Measurements from ENCODE around the gene NTN1.

The NTN1 gene

DNA sequence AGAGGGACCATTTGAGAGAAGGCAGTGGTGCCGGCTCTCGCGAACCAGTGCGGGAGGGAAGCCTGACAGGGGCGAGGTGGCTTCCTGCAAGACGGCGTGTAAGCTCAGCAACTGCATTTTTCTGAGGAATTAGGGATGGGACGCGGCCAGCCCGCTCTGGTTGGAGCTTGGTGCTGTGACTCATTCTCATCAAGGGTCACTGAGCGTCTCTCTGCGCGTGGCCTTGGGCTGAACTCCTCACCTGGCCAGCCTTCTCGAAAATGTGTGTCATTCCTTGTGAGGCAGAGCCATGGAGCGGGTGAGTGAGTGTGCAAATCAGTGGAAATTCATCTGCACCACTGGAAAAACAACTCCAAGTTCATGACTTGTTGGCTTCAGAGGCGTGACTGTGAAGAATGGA, 52.8 kb downstream of the NTN1 start:
- no peak for TF ChIP-seq ZFX (IDR thresholded peaks at IDR 0.05)
- TF ChIP-seq, protein P1, sequence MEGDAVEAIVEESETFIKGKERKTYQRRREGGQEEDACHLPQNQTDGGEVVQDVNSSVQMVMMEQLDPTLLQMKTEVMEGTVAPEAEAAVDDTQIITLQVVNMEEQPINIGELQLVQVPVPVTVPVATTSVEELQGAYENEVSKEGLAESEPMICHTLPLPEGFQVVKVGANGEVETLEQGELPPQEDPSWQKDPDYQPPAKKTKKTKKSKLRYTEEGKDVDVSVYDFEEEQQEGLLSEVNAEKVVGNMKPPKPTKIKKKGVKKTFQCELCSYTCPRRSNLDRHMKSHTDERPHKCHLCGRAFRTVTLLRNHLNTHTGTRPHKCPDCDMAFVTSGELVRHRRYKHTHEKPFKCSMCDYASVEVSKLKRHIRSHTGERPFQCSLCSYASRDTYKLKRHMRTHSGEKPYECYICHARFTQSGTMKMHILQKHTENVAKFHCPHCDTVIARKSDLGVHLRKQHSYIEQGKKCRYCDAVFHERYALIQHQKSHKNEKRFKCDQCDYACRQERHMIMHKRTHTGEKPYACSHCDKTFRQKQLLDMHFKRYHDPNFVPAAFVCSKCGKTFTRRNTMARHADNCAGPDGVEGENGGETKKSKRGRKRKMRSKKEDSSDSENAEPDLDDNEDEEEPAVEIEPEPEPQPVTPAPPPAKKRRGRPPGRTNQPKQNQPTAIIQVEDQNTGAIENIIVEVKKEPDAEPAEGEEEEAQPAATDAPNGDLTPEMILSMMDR (conservative IDR thresholded peaks at IDR 0.05): no peak

DNA sequence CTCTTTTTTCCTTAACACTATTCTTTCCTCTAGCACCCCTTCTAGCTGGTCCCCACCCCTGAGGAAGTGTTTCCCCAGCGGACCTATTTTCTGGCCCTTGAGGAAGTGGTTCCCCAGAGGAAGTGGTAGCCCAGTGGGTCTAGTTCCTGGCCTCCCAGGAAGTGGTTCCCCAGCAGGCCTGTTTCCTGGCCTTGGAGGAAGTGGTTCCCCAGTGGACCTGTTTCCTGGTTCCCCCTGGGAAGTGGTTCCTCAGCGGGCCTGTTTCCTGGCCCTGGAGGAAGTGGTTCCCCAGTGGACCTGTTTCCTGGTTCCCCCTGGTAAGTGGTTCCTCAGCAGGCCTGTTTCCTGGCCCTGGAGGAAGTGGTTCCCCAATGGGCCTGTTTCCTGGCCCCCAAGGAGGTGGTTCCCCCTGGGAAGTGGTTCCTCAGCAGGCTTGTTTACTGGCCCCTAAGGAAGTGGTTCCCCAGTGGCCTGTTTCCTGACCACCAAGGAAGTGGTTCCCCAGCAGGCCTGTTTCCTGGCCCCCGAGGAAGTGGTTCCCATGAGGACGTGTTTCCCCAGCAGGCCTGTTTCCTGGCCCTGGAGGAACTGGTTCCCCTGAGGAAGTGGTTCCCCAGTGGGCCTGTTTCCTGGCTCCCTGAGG, 58.3 kb downstream of the NTN1 start:
- no peak overlapping the region for H3K27ac ChIP-seq
- no peak for TF ChIP-seq ZFX (IDR thresholded peaks at IDR 0.05)
- TF ChIP-seq, protein P1 (conservative IDR thresholded peaks at IDR 0.05): no peak

More for the DNA sequence above, 52.8 kb downstream of the NTN1 start:
- H3K27ac ChIP-seq: no peak overlapping the region

DNA sequence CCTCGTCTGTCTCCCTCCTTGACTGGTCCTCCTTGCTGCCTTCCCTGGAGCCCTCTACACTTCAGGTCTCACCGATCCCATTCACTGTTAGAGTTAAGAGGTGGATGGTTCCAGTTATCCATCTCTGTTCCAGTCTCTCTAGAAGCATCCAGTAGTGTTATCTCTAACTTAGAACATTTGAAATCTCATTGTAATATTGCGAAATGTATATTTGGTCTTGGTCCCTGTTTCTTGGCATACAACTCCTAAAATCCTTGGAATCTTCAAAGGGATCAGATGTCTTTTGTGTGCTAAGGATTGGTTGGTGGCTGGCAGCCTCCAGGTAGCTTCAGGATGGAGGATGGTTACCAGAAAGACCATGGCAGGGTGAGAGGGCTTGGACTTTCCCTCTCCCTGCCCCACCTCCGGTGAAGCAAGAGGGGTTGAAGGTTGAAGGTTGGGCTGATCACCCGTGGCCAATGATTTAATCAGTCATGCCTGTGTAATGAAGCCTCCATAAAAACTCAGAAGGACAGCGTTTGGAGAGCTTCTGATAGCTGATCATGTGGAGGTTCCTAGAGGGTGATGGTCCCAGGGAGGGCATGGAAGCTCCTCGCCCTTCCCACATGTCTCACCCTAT, 59.1 kb downstream of the NTN1 start:
- TF ChIP-seq, protein P1 (conservative IDR thresholded peaks at IDR 0.05): no peak
- no peak for TF ChIP-seq ZFX (IDR thresholded peaks at IDR 0.05)
- no peak overlapping the region for H3K27ac ChIP-seq

DNA sequence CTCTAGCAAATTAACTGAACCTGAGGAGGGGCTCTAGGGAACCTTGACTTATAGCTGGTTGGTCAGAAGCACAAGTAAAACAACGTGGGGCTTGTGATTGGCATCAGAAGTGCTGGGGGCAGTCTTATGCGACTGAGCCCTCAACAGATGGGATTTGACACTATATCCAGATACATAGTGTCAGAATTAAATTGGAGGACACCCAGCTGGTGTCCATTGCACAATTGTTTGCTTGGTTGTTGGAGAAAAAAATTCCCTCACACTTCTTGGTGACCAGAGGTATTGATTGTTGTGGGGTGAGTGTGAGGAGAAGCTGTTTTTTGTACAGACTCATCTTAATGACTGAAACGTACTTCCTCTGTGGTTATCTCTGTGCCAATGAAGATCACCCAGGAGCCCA, 59.7 kb downstream of the NTN1 start:
- TF ChIP-seq, protein P1 (conservative IDR thresholded peaks at IDR 0.05): no peak
- TF ChIP-seq ZFX (IDR thresholded peaks at IDR 0.05): no peak
- no peak overlapping the region for H3K27ac ChIP-seq

DNA sequence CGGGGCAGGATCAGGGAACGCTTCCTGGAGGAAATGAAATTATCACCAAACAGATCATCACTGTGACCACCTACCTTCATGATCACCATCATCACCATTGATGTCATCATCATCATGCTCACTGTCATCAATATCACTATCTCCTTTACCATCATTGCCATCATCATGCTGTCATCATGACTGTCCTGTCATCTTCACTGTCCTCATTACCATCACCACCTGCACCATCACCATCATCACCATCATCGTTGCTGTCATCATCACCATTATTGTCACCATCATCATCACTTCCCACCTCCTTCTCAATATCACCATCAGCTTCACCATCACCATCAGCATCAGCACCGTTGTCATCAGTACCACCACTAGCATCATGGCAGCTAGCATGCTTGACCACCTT, 65.3 kb downstream of the NTN1 start:
- TF ChIP-seq ZFX (IDR thresholded peaks at IDR 0.05): no peak
- TF ChIP-seq, protein P1 (conservative IDR thresholded peaks at IDR 0.05): no peak
- H3K27ac ChIP-seq: no peak overlapping the region

DNA sequence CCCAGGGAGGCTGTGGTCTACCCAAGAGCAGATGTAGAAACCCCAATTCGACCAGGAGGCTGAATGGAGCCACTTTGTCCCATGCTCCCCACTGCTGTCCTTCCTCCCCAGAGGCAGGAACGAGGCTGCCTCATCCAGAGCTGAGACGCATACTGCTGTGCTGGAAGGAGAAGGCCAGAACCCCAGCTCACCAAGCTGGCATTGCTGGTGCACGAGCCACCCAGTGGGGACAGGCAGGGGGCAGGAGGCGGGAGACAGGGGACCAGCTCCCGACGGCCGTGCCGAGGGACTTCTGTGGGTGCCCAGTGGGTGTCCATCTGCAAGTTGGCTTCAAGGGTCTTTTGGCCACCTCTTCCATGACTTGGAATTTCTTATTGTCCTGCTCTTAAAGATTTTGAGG, 66.6 kb downstream of the NTN1 start:
- TF ChIP-seq ZFX (IDR thresholded peaks at IDR 0.05): no peak
- TF ChIP-seq, protein P1 (conservative IDR thresholded peaks at IDR 0.05): no peak

DNA sequence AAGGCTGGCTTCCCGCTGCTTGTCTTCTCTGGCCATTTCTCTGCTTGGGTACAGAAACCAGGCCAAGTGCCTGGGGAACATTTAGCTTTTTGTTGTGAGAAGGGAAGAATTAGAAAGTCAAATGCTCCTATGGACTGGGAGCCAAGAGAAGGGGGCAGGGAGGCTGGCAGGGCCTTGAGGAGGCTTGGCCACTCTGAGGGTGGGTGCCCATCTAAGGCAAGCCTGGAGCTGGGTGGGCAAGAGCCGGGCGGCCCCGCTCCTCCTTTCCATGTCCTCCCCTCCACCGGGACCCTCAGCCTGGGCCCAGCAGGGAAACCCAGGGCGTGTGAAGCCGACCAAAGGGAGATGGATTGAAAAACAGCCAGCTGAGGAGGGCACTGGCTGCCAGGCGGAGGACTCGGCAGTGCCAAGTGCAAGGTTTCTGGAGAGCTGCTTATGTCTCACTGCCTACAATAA, 69.4 kb downstream of the NTN1 start:
- H3K27ac ChIP-seq: no peak overlapping the region
- TF ChIP-seq, protein P1 (conservative IDR thresholded peaks at IDR 0.05): no peak
- TF ChIP-seq ZFX (IDR thresholded peaks at IDR 0.05): no peak

More for the DNA sequence above, 66.6 kb downstream of the NTN1 start:
- H3K27ac ChIP-seq: no peak overlapping the region

Data from C4-2B (cell line).